HL-60 (cell line): ENCODE measurements around the gene SP2.

Experiments used
- CTCF ChIP-seq: IDR thresholded peaks from one replicate; pipeline ENCODE4 v1.5.1; 2011; ENCODE audit warnings: low read length, control low read depth, inconsistent platforms; ENCODE audit not compliant: insufficient read depth
- POLR2AphosphoS5 ChIP-seq: IDR thresholded peaks from 2 replicates; pipeline ENCODE4 v1.6.1; 2012; ENCODE audit warnings: low read depth

GRCh38 chr17:47950448-47950847 lies 54.4 kb downstream of the SP2 start:
- no peak for TF ChIP-seq CTCF
- TF ChIP-seq POLR2AphosphoS5: no peak
